ENCODE measurements around the gene SDK1.

Gene SDK1

GRCh38 chr7:4136501-4137110 is 835.6 kb downstream of the SDK1 start:
- no peak for TF ChIP-seq CTCF (conservative IDR thresholded peaks at IDR 0.05; ENCODE audit: low read depth)
- POLR2A ChIA-PET (ENCODE audit: low non-redundant PET) = no interaction called here
- CTCF ChIA-PET = interaction anchor here (0.6 kb wide), 1 partner anchor 873 kb away, joined by 3 read pairs; no protein-coding TSS in a partner anchor
- no peak overlapping the region for H3K27ac ChIP-seq
- no peak for DNase-seq (ENCODE audit: low spot score)

- no peak for DNase-seq (ENCODE audit: low spot score)
- ChIA-PET CTCF (no interaction called here), POLR2A (ENCODE audit: low non-redundant PET) (no interaction called here)
- TF ChIP-seq CTCF (conservative IDR thresholded peaks at IDR 0.05; ENCODE audit: low read depth) = no peak
- H3K27ac ChIP-seq = no peak overlapping the region
Observed at GRCh38 chr7:4137552-4137951, 836.5 kb downstream of the SDK1 start.

- POLR2A ChIA-PET (ENCODE audit: low non-redundant PET) = no interaction called here
- DNase-seq (ENCODE audit: low spot score) = no peak
- TF ChIP-seq CTCF (conservative IDR thresholded peaks at IDR 0.05; ENCODE audit: low read depth) = no peak
- CTCF ChIA-PET = interaction anchor here (0.7 kb wide), 1 partner anchor 24 kb away, joined by 3 read pairs; no protein-coding TSS in a partner anchor
- no peak overlapping the region for H3K27ac ChIP-seq
Observed at GRCh38 chr7:4138866-4139265, 837.8 kb downstream of the SDK1 start.

- ChIA-PET CTCF (interaction anchor here (0.7 to 0.8 kb wide), 3 partner anchors 77 to 1175 kb away, joined by 4 to 5 read pairs (median 4); no protein-coding TSS in a partner anchor), POLR2A (ENCODE audit: low non-redundant PET) (no interaction called here)
- H3K27ac ChIP-seq = no peak overlapping the region
- no peak for DNase-seq (ENCODE audit: low spot score)
- TF ChIP-seq CTCF (conservative IDR thresholded peaks at IDR 0.05; ENCODE audit: low read depth) = no peak
Observed at GRCh38 chr7:4139656-4140625, 838.9 kb downstream of the SDK1 start.

GRCh38 chr7:4140933-4141332 is 839.9 kb downstream of the SDK1 start:
- DNase-seq (ENCODE audit: low spot score) = no peak
- CTCF ChIA-PET = no interaction called here
- TF ChIP-seq CTCF (conservative IDR thresholded peaks at IDR 0.05; ENCODE audit: low read depth) = no peak
- H3K27ac ChIP-seq = no peak overlapping the region
- POLR2A ChIA-PET (ENCODE audit: low non-redundant PET) = no interaction called here

- ChIA-PET CTCF (interaction anchor here (0.6 kb wide), 1 partner anchor 769 kb away, joined by 5 read pairs; no protein-coding TSS in a partner anchor), POLR2A (ENCODE audit: low non-redundant PET) (no interaction called here)
- no peak for DNase-seq (ENCODE audit: low spot score)
- no peak for TF ChIP-seq CTCF (conservative IDR thresholded peaks at IDR 0.05; ENCODE audit: low read depth)
- no peak overlapping the region for H3K27ac ChIP-seq
Observed at GRCh38 chr7:4143006-4143405, 842.0 kb downstream of the SDK1 start.
